ENCODE measurements around the gene ITFG2.

Gene ITFG2

DNA sequence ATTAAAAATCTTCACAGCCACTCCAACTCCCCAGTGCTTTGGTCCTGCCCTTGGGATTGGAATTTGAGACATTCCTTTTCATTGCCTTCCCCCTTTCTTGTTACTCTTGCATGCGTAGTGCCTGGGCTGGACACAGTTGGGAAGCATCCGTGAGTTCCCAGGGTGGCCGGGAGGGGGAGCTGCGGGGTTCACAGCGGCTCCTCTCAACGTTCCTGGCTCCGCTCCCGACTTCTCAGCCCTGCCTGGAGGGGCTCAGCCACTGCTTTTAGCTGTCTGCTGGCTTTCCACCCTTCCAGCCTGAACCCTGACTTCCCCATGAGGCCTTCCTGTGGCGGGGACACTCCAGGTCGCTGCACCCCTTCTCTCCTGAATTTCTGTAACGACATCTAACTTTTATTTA, 41.2 kb downstream of the ITFG2 start:
- Histone ChIP-seq H3K36me3 (ENCODE audit: insufficient read depth, low read length) (peaks cover 8% of the 10 kb centered on the region; the same call in 1 of the 2 replicates), H3K9ac (ENCODE audit: low read depth, low read length, poor library complexity, severe bottlenecking) (no peak overlapping the region), H4K20me1 (ENCODE audit: insufficient read depth, low read length, poor library complexity, severe bottlenecking) (no peaks in the 10 kb centered on the region), H3K9me3 (ENCODE audit: insufficient read depth, low read depth, low read length) (no peaks in the 10 kb centered on the region), H3K9me2 (replicated peaks; ENCODE audit: low read depth, low read length) (no peaks in the 10 kb centered on the region), H3K27me3 (ENCODE audit: insufficient read depth, low read length, poor library complexity, severe bottlenecking) (no peaks in the 10 kb centered on the region), H3K4me1 (ENCODE audit: insufficient read depth, low read length, poor library complexity, severe bottlenecking) (no peaks in the 10 kb centered on the region), H3K4me3 (ENCODE audit: low read length, poor library complexity, severe bottlenecking) (no peak overlapping the region), H2AFZ (ENCODE audit: low read length) (no peak overlapping the region), H3K4me2 (ENCODE audit: low read depth, low read length, poor library complexity, severe bottlenecking) (no peak overlapping the region), H3F3A (ENCODE audit: low read depth) (no peaks in the 10 kb centered on the region), H3K79me2 (ENCODE audit: insufficient read depth, low read length) (no peaks in the 10 kb centered on the region)
- TF ChIP-seq, protein P1, sequence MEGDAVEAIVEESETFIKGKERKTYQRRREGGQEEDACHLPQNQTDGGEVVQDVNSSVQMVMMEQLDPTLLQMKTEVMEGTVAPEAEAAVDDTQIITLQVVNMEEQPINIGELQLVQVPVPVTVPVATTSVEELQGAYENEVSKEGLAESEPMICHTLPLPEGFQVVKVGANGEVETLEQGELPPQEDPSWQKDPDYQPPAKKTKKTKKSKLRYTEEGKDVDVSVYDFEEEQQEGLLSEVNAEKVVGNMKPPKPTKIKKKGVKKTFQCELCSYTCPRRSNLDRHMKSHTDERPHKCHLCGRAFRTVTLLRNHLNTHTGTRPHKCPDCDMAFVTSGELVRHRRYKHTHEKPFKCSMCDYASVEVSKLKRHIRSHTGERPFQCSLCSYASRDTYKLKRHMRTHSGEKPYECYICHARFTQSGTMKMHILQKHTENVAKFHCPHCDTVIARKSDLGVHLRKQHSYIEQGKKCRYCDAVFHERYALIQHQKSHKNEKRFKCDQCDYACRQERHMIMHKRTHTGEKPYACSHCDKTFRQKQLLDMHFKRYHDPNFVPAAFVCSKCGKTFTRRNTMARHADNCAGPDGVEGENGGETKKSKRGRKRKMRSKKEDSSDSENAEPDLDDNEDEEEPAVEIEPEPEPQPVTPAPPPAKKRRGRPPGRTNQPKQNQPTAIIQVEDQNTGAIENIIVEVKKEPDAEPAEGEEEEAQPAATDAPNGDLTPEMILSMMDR (conservative IDR thresholded peaks at IDR 0.05; ENCODE audit: low read length) = no peak
- TF ChIP-seq EZH2phosphoT487 (IDR thresholded peaks at IDR 0.05; ENCODE audit: borderline replicate concordance) = no peak

- no peak overlapping the region for H2AFZ ChIP-seq (ENCODE audit: low read length)
- H3K36me3 ChIP-seq (ENCODE audit: insufficient read depth, low read length) = peaks cover 21% of the 10 kb centered on the region
- TF ChIP-seq, protein P1 (conservative IDR thresholded peaks at IDR 0.05; ENCODE audit: low read length) = no peak
Observed at GRCh38 chr12:2854669-2855453, 42.4 kb downstream of the ITFG2 start.

DNA sequence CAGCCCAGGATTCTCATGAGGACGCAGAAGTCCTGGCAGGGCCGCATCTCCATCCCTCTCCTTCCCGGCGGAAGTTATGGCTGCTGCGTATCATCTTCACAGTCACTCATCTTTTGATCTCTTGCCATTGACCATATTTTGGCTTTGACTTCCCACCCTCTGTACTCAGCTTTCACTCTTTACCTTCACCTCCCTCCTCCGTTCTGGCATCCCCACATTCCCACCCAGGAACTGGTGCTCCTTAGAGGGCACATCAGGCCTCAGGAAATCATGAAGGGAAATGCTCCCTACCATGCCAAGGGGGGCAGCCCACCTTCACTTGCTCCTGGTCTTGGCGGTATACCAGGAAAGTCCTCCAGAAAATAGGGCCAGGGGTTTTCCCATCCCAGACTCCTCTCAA, 43.1 kb downstream of the ITFG2 start:
- Histone ChIP-seq H3K9me2 (replicated peaks; ENCODE audit: low read depth, low read length) (no peaks in the 10 kb centered on the region), H3K36me3 (ENCODE audit: insufficient read depth, low read length) (peaks cover 25% of the 10 kb centered on the region), H3K79me2 (ENCODE audit: insufficient read depth, low read length) (no peaks in the 10 kb centered on the region), H3K4me2 (ENCODE audit: low read depth, low read length, poor library complexity, severe bottlenecking) (no peak overlapping the region), H3K4me3 (ENCODE audit: low read length, poor library complexity, severe bottlenecking) (no peak overlapping the region), H3K9ac (ENCODE audit: low read depth, low read length, poor library complexity, severe bottlenecking) (no peak overlapping the region), H3K4me1 (ENCODE audit: insufficient read depth, low read length, poor library complexity, severe bottlenecking) (no peaks in the 10 kb centered on the region), H3F3A (ENCODE audit: low read depth) (no peaks in the 10 kb centered on the region), H4K20me1 (ENCODE audit: insufficient read depth, low read length, poor library complexity, severe bottlenecking) (no peaks in the 10 kb centered on the region), H3K9me3 (ENCODE audit: insufficient read depth, low read depth, low read length) (no peaks in the 10 kb centered on the region), H2AFZ (ENCODE audit: low read length) (no peak overlapping the region), H3K27me3 (ENCODE audit: insufficient read depth, low read length, poor library complexity, severe bottlenecking) (no peaks in the 10 kb centered on the region)
- no peak for TF ChIP-seq EZH2phosphoT487 (IDR thresholded peaks at IDR 0.05; ENCODE audit: borderline replicate concordance)
- TF ChIP-seq, protein P1 (conservative IDR thresholded peaks at IDR 0.05; ENCODE audit: low read length) = no peak

More at GRCh38 chr12:2854669-2855453, 42.4 kb downstream of the ITFG2 start:
- H3K27me3 ChIP-seq (ENCODE audit: insufficient read depth, low read length, poor library complexity, severe bottlenecking) = no peaks in the 10 kb centered on the region
- no peaks in the 10 kb centered on the region for H3K9me2 ChIP-seq (replicated peaks; ENCODE audit: low read depth, low read length)
- no peaks in the 10 kb centered on the region for H3K79me2 ChIP-seq (ENCODE audit: insufficient read depth, low read length)
- no peaks in the 10 kb centered on the region for H3K9me3 ChIP-seq (ENCODE audit: insufficient read depth, low read depth, low read length)
- no peaks in the 10 kb centered on the region for H3F3A ChIP-seq (ENCODE audit: low read depth)
- no peaks in the 10 kb centered on the region for H3K4me1 ChIP-seq (ENCODE audit: insufficient read depth, low read length, poor library complexity, severe bottlenecking)
- no peaks in the 10 kb centered on the region for H4K20me1 ChIP-seq (ENCODE audit: insufficient read depth, low read length, poor library complexity, severe bottlenecking)
- no peak overlapping the region for H3K4me2 ChIP-seq (ENCODE audit: low read depth, low read length, poor library complexity, severe bottlenecking)
- H3K4me3 ChIP-seq (ENCODE audit: low read length, poor library complexity, severe bottlenecking) = no peak overlapping the region
- no peak overlapping the region for H3K9ac ChIP-seq (ENCODE audit: low read depth, low read length, poor library complexity, severe bottlenecking)

Measured in Loucy (cell line).